Prostate gland (tissue), 2 donors: ENCODE data around the gene TCF7L2.

ENCODE experiments used
- POLR2A ChIP-seq: fragments of 450-650 bp; IDR thresholded peaks from one replicate; pipeline ENCODE4 v1.6.1; 2016; ENCODE audit warnings: antibody characterized with exemption, mild to moderate bottlenecking
- POLR2AphosphoS5 ChIP-seq: sonication (generic); formaldehyde crosslinking; IDR thresholded peaks from one replicate; pipeline ENCODE4 v1.6.1; 2017; ENCODE audit warnings: antibody characterized with exemption
- TF ChIP-seq, protein P1 (sequence below), 4 experiments: fragments of 200-600 bp in 2 of 4; fragments of 450-650 bp in 2 of 4; sonication (generic) in 2 of 4; IDR thresholded peaks; 1 replicate in 3 of 4; 2 replicates in 1 of 4; pipeline ENCODE4 v1.5.1; 2016 to 2019; ENCODE audit warnings: antibody characterized with exemption in 4 of 4, mild to moderate bottlenecking in 2 of 4, moderate library complexity in 2 of 4

DNA sequence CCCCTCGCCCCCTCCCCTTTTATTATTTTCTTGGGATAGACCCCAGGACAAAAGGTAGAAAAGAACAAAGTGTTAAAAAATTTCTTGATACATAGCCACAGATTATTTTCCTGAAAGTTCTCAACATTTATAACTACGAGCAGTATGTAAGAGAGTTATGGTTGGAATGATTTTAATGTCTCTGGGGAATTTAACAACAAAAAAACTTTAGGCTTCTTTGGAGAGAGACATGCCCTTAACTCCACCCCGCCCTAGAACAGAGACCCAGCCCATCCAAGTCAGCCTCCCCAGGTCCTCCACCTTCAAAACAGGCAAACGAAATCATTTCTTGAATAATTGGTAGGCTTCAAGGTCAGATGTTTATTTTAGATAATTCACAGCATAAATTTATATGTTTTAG lies 97.1 kb downstream of the TCF7L2 start:
- TF ChIP-seq, protein P1, sequence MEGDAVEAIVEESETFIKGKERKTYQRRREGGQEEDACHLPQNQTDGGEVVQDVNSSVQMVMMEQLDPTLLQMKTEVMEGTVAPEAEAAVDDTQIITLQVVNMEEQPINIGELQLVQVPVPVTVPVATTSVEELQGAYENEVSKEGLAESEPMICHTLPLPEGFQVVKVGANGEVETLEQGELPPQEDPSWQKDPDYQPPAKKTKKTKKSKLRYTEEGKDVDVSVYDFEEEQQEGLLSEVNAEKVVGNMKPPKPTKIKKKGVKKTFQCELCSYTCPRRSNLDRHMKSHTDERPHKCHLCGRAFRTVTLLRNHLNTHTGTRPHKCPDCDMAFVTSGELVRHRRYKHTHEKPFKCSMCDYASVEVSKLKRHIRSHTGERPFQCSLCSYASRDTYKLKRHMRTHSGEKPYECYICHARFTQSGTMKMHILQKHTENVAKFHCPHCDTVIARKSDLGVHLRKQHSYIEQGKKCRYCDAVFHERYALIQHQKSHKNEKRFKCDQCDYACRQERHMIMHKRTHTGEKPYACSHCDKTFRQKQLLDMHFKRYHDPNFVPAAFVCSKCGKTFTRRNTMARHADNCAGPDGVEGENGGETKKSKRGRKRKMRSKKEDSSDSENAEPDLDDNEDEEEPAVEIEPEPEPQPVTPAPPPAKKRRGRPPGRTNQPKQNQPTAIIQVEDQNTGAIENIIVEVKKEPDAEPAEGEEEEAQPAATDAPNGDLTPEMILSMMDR (IDR thresholded peaks at IDR 0.05), result no peak
- TF ChIP-seq POLR2AphosphoS5, result no peak
- TF ChIP-seq POLR2A, result no peak
